AG04449 (cell line): ENCODE measurements around the gene NEK6.

Source experiments
- CTCF ChIA-PET: fragments of 350-600 bp; formaldehyde crosslinking; extraction: SDS; loops from one replicate; lab custom pipeline; 2021; ENCODE audit warnings: antibody characterized with exemption; lab: Yijun Ruan, JAX
- POLR2A ChIA-PET: fragments of 400-600, 350-600 bp; formaldehyde crosslinking; extraction: SDS; loops from one replicate; lab custom pipeline; 2020; ENCODE audit warnings: antibody characterized with exemption, inconsistent platforms; lab: Yijun Ruan, JAX
- DNase-seq: peaks from one replicate; pipeline ENCODE4 v3.0.0-alpha.2; 2010; ENCODE audit warnings: low read depth, low spot score
- H3K4me3 ChIP-seq: 2 replicates; pipeline ENCODE4 v1.5.1; 2011; ENCODE audit warnings: low read depth, mild to moderate bottlenecking, control low read depth, low read length
- TF ChIP-seq, protein P1 (sequence below): IDR thresholded peaks from one replicate; pipeline ENCODE4 v1.5.1; 2011; ENCODE audit warnings: mild to moderate bottlenecking, moderate library complexity, low read length, control low read depth, inconsistent platforms; ENCODE audit not compliant: insufficient read depth; ENCODE audit errors: missing control alignments

The NEK6 gene

DNA sequence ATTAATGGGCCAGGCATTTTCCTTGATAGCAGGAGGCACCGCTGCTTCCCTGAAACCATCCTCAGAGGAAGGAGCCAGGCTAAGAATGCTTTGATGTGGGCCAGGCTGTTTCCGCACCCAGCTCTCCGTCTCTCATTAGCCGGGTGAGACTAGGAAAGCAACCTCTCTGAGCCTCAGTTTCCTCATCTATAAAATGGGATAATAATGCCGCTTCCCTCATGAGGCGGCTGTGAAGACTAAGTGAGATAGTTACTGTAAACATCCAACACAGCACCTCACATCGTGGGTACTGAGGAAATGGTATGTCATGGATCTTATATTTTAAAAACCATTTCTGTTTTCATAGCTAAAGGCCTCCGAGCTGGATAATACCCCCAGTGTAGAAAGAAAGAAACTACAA is 46.5 kb downstream of the NEK6 start:
- no peak for DNase-seq
- ChIA-PET POLR2A (no interaction called here), CTCF (interaction anchor here (1.0 to 5.0 kb wide), 5 partner anchors 12 to 177 kb away, joined by 3 to 19 read pairs (median 7); no protein-coding TSS in a partner anchor)
- H3K4me3 ChIP-seq = no peak overlapping the region
- TF ChIP-seq, protein P1, sequence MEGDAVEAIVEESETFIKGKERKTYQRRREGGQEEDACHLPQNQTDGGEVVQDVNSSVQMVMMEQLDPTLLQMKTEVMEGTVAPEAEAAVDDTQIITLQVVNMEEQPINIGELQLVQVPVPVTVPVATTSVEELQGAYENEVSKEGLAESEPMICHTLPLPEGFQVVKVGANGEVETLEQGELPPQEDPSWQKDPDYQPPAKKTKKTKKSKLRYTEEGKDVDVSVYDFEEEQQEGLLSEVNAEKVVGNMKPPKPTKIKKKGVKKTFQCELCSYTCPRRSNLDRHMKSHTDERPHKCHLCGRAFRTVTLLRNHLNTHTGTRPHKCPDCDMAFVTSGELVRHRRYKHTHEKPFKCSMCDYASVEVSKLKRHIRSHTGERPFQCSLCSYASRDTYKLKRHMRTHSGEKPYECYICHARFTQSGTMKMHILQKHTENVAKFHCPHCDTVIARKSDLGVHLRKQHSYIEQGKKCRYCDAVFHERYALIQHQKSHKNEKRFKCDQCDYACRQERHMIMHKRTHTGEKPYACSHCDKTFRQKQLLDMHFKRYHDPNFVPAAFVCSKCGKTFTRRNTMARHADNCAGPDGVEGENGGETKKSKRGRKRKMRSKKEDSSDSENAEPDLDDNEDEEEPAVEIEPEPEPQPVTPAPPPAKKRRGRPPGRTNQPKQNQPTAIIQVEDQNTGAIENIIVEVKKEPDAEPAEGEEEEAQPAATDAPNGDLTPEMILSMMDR = no peak

DNA sequence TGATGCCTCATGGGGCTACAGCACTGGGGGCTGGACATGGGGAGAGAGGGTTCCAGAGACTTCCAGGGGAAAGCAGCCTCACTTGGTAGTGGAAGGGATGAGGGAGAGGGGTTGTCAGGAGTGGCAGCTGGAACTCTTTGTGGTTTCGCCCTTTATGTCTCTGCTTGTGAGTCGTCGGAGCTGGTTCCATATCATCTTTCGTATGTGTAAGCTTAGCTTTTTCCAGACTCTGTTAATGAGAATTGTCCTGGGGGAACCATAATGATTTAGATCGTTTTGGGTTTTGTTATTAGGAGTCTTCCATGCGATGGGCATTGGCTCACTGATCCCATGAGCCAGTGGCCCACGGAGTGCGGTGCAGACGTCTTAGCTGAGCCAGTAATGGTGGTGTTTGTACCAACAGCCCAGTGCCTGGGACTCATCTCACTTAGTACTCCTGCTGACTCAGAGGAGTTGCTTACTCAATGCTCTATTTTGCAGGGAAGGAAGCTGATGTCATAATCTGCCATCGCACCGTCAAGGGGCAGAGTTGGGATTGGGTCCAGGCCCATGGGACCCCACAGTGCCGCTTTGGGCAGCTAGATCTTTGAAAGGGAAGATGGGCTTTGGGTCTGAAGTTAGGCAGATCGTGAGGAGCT is 48.5 kb downstream of the NEK6 start:
- no peak overlapping the region for H3K4me3 ChIP-seq
- ChIA-PET CTCF (interaction anchor here (0.5 to 5.0 kb wide), 5 partner anchors 10 to 181 kb away, joined by 3 to 19 read pairs (median 8); no protein-coding TSS in a partner anchor), POLR2A (interaction anchor here (0.7 to 1.5 kb wide), 3 partner anchors 8 to 47 kb away, joined by 3 read pairs; no protein-coding TSS in a partner anchor)
- peak; percentile 58 for DNase-seq
- TF ChIP-seq, protein P1 = no peak

DNA sequence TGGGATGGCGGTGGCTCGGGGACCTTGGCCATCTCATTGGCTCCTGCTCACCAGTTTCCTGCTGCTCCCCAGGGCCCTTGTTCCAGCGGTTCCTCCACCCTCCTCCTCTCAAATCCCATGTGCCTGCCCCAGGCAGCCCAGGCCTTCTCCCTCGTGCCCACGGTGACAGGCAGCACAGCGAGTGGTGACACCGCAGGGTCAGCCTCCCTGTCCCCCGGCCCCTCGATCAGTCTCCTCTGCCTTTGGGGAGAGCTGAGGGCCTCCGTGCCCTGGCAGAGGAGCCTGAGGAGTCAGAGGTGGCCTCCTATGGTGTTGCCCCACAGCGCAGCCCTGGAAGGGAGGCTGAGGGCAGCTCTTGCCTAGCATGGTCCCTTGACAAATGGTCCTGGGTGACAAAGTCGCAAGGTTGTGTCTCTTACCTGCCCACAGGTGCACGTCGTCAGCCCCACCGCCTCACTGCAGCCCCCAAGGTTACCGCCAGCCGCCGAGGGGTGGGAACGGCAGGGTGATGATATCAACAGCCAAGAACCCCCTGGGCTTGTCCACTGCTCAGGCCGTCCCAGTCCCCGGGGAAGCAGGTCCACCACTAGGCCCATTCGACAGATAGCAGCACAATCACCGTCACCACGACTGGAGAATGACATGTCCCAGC is 49.8 kb downstream of the NEK6 start:
- POLR2A ChIA-PET = no interaction called here

DNA sequence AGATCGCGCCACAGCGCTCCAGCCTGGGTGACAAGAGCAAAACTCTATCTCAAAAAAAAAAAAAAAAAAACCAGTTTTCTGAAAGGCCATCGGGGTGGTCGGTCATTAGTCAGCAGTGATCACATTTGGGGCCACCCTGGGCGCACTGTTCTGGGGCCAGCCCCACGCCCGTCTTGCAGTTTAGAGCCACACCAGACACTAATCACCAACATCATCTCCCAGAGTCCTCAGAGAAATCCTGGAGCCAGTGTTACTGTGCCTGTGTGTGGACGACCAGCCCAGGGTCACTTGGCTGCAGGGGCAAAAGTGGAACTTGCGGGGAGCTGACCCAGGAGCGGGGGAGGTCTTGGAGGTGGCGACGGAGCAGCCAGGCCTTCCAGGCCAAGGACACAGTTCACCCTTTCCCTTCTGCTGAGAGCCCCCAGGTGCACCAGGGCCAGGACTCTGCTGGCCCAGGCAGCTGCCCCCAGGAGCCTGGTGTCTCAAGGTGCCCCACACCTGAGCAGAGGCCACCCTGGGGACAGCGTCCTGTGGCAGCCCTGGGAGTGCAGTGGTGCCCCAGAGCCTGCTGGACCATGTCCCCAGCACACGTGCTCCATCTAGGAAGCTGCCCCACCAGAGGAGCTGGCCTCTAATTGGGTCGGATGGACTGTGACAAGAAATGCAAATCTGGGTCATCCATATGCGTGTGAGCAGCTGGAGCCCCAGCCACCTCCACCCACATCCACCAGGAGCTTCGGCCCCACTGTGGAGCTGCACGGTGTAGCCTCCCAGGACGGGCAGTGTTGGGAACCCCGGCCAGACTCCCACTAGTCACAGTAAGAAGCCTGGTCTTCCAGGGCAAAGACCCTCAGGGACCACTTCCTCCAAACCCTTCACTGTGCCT is 51.1 kb downstream of the NEK6 start:
- DNase-seq = no peak
- ChIA-PET POLR2A (no interaction called here), CTCF (interaction anchor here (1.6 to 5.0 kb wide), 3 partner anchors 11 to 181 kb away, joined by 5 to 35 read pairs (median 19); no protein-coding TSS in a partner anchor)
- TF ChIP-seq, protein P1 = no peak
- H3K4me3 ChIP-seq = no peak overlapping the region

More for the DNA sequence above, 49.8 kb downstream of the NEK6 start:
- DNase-seq = no peak
- TF ChIP-seq, protein P1 = no peak
- H3K4me3 ChIP-seq = no peak overlapping the region
- CTCF ChIA-PET = interaction anchor here (1.9 to 5.0 kb wide), 3 partner anchors 11 to 180 kb away, joined by 8 to 19 read pairs (median 19); no protein-coding TSS in a partner anchor

DNA sequence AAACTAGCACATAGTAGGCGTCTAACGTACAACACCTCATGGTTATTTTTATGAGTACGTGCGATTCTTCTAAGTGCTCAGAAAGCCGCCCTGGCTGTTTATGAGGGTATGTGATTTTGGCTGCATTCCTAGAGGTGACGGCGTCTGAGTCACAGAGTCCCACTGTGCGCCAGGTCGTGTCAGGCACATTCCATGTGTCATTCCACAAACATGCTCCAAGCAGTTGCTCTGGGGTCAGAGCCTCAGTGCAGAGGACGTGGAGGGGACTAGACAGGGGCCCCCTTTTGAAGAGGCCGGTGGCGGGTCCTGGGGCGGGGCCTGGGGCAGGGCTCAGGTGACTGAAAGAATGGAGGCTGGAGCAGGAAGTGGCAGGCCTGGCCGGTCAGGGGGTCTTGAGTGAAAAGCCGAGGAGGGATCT is 51.9 kb downstream of the NEK6 start:
- TF ChIP-seq, protein P1 = no peak
- H3K4me3 ChIP-seq = no peak overlapping the region
- CTCF ChIA-PET = interaction anchor here (1.0 to 4.2 kb wide), 3 partner anchors 11 to 14 kb away, joined by 3 to 35 read pairs (median 5); no protein-coding TSS in a partner anchor
- POLR2A ChIA-PET = no interaction called here
- DNase-seq = peak; percentile 85
